Measurements from ENCODE around the gene NBPF4.
A peak's percentile ranks its signal among the peaks of the same experiment; 100 is the strongest.
"Not testable (repeated sequence)": the region's sequence is repeated elsewhere in the genome, so short reads cannot be mapped to it uniquely, and the experiment has no call there.

NBPF4 gene

DNA sequence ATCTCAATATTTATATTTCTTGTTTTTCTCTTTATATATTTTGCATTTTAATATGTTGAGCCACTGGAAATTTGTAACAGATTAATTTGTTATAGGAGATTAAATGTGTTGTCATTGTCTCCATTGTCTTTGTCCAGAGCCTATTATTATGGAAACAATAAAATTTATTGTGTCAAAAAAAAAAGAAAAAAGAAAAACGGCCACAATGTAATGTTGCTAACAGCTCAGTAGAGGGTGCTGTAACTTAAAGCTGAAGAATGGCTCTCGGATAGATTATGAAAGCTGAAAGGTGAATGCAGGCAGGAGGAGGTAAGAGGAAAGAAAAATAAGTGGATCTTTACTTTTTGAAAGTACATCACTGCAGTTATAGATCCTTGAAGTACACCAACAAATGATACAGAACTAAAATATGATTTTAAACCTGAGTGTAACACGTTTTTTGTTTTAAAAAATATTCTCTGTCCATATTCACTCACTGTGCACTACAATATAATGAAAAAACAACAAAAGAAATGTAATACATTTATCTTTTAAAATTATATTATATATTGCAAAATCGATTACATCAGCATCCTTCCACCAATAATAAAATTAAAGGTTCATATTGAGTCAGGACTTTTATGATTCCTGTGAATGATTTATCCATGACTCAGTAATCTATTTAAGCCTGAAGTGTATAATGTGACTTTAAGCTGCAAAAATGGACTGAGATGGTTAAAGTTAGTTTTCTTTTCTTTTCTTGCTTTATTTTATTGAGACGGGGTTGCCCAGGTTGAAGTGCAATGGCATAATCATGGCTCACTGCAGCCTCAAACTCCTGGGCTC, 29.0 kb downstream of the NBPF4 start:
- not testable (repeated sequence) for H3K27ac ChIP-seq
- peak; percentile 84 for TF ChIP-seq CTCF (conservative IDR thresholded peaks at IDR 0.05)

GRCh38 chr1:108211014-108211413, 32.9 kb downstream of the NBPF4 start:
- TF ChIP-seq CTCF (conservative IDR thresholded peaks at IDR 0.05): no peak
- TF ChIP-seq ZFX (IDR thresholded peaks at IDR 0.05): no peak
- no peak overlapping the region for H3K27ac ChIP-seq

- no peak overlapping the region for H3K27ac ChIP-seq
- TF ChIP-seq ZFX (IDR thresholded peaks at IDR 0.05) (no peak), CTCF (conservative IDR thresholded peaks at IDR 0.05) (no peak)
Observed at GRCh38 chr1:108209456-108210108, 34.3 kb downstream of the NBPF4 start.

- TF ChIP-seq ZFX (IDR thresholded peaks at IDR 0.05): no peak
- no peak for TF ChIP-seq CTCF (conservative IDR thresholded peaks at IDR 0.05)
- H3K27ac ChIP-seq: no peak overlapping the region
Observed at GRCh38 chr1:108208724-108209446, 35.0 kb downstream of the NBPF4 start.

DNA sequence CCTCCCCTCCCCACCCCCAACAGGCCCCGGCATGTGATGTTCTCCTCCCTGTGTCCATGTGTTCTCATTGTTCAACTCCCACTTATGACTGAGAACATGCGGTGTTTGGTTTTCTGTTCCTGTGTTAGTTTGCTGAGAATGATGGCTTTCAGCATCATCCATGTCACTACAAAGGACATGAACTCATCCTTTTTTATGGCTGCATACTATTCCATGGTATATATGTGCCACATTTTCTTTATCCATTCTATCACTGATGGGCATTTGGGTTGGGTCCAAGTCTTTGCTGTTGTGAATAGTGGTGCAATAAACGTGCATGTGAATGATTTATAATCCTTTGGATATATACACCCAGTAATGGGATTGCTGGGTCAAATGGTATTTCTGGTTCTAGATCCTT, 40.3 kb downstream of the NBPF4 start:
- not testable (repeated sequence) for H3K27ac ChIP-seq

- TF ChIP-seq CTCF (conservative IDR thresholded peaks at IDR 0.05) (no peak), ZFX (IDR thresholded peaks at IDR 0.05) (no peak)
- no peak overlapping the region for H3K27ac ChIP-seq
Observed at GRCh38 chr1:108201687-108202086, 42.2 kb downstream of the NBPF4 start.

- TF ChIP-seq CTCF (conservative IDR thresholded peaks at IDR 0.05): peak; percentile 67
- TF ChIP-seq ZFX (IDR thresholded peaks at IDR 0.05): no peak
- peak overlapping the region; percentile 83 for H3K27ac ChIP-seq
Observed at GRCh38 chr1:108200687-108201051, 43.2 kb downstream of the NBPF4 start.
